Stimulated activated CD4-positive, alpha-beta T cell treated with anti-CD3 and anti-CD28 coated beads, TNF-alpha, amount 100 ng/mL, for 1 hour (primary cell): ENCODE measurements around the gene ANKS4B.
"Not testable (repeated sequence)": the region's sequence is repeated elsewhere in the genome, so short reads cannot be mapped to it uniquely, and the experiment has no call there.

Source experiments
- DNase-seq, 3 donors: peaks; one replicate each; pipeline ENCODE4 v3.0.0-alpha.2; 2020; ENCODE audit warnings: low read depth in 3 of 3, low spot score in 1 of 3

ANKS4B gene

DNA sequence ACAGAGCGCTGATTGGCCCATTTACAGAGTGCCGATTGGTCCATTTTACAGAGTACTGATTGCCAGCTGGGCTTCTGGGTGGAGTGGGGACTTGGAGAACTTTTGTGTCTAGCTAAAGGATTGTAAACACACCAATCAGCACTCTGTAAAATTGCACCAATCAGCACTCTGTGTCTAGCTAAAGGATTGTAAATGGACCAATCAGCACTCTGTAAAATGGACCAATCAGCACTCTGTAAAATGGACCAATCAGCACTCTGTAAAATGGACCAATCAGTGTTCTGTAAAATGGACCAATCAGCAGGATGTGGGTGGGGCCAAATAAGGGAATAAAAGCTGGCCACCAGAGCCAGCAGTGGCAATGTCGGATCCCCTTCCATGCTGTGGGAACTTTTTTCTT, 56.3 kb downstream of the ANKS4B start:
- DNase-seq, result not testable (repeated sequence)

DNA sequence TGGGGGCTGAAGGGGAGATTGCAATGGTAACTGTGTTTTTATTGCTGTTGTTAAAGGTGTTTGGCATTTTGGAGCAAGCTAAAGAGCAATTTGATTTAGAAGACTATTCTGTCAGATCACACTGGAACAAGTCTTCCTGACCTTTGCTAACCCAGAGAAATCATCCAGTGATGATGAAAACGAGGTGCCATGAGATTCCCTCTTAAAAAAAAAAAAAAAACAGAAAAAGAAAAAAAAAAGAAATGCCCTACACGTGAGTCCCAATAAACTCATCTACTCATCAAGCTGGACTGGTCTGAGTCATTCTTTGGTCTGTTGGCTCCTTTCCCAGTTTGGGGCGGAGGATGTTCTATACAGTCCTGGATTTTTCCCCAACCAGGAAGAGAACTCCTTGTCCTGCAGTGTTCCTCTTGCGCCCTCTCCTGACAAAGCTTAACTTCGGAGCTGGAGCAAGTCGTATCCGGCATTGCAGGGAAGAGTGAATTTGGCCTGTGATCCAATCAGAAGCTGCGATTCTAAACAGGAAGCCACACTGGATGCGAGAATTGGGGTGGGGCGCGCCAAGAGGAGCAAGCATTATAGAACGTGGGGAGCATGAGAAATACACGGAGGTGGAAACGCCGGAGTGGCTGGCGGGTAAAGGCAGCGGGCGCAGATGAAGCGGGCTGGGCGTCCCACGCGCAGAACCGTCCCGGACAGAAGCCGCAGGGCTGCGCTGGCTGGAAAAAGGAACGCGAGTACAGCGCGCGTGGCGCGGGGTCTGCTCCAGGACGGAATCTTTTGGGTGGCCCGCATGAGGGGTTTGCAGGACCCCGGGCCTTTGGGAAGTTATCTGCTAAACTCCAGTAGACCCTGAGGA, 67.0 kb downstream of the ANKS4B start:
- DNase-seq, result peak in 1 of 3 donors; percentile 15

DNA sequence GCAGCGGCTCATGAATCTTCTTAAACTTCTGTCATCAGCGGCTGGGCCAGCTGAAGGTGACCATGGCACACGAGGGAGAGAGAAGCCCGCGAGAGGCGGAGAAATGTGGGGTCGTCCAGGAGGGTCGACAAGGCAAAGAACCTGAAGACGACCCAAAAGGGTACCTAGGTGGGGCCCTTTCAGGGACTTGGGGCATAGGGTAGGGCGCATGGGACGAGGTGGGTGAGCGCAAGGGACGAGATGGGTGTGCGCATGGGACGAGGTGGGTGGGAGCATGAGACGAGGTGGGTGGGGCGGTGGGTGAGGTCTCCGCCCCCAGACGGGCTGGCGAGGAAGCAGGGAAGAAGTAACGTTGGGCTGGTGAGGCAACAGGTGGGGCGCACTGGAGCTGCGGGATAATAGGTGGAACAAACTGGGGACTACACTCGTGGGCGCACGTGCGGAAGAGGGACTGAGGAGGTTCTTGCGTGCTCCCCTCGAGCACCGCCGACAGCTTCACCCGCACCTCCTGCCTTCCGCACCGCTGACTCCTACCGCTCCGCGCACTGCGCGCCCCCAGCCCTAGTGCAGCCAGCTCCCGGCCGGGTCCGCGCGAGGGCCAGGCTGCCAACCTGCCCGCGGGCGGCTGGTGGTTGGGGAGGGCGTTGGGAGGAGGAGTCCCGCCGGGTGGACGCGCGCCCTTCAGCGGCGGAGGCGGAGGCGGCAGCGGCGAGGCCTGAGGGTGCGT, 67.8 kb downstream of the ANKS4B start:
- peak in 1 of 3 donors; percentile 28 for DNase-seq

DNA sequence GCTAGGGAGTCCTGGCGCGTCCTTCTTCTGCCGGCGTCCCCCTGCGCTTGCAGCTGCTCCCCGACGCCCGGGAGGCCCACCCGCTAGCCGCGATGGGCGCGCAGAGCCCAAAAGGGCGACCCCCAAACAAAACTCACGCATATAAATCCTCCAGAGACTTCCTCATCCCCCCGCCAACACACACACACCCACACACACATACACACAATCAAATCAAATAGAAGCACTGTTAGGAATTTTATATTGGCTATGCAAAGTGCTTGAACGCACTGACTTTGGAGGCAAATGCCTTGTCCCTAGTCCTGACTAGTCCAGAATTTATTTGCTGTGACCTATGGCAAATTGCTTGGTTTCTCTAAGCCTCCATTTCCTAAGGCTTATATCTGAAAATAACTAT, 68.4 kb downstream of the ANKS4B start:
- DNase-seq, result no peak

DNA sequence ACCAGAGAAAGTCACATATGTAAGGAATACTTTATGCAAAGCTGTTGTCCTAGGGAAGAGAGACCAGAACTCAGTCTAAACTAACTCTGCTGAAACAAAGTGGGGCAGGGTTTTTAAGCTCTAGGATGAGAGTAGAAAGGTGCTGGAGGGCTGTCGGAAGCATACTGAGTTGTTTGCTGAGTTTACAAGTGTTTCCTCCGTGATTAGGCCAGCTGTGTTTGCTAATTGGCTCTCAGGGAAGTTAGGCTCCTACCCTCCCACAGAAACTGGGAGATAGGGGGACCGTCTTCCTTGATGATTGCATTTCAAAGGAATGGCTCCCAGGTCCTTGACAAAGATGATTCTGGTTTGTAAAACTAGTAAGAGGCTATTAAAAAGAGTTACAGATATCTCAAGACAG, 69.0 kb downstream of the ANKS4B start:
- no peak for DNase-seq

DNA sequence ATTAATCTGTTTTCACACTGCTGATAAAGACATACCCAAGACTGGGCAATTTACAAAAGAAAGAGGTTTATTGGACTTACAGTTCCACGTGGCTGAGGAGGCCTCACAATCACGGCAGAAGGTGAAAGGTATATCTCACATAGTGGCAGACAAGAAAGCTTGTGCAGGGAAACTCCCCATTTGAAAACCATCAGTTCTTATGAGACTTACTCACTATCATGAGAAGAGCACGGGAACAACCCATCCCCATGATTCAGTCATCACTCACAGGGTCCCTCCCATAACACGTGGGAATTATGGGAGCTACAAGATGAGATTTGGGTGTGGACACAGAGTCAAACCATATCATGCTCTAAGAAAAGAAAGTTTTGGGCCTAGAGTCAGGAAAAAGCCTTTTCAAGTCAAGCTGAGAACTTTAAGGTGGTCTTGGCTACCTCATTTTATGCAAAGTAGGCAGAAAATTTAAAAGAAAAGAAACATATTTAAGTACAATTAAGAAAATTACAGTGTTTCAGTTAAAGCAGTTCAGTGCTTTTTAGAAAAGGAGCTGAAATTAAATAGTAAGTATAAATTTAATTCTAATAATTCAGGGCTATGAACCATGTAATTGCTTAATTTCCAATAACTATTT, 69.5 kb downstream of the ANKS4B start:
- DNase-seq, result no peak
